OCI-M2 (cell line): ENCODE data around the gene PPP1R13L.
"Not testable (repeated sequence)": the region's sequence is repeated elsewhere in the genome, so short reads cannot be mapped to it uniquely, and the experiment has no call there.

Experiments used
- DNase-seq: peaks from one replicate; lab custom pipeline; 2025; ENCODE audit not compliant: unreplicated experiment; lab: John Stamatoyannopoulos, UW

Gene PPP1R13L

GRCh38 chr19:45349126-45349415 is 55.8 kb downstream of the PPP1R13L start:
- no peak for DNase-seq

GRCh38 chr19:45348367-45349125 is 56.3 kb downstream of the PPP1R13L start:
- no peak for DNase-seq

GRCh38 chr19:45347570-45348366 is 57.1 kb downstream of the PPP1R13L start:
- no peak for DNase-seq

- no peak for DNase-seq
Measured at GRCh38 chr19:45346449-45346848, 58.4 kb downstream of the PPP1R13L start.

GRCh38 chr19:45345506-45345860 is 59.4 kb downstream of the PPP1R13L start:
- DNase-seq, result no peak

- no peak for DNase-seq
Measured at GRCh38 chr19:45344621-45345505, 60.0 kb downstream of the PPP1R13L start.

- DNase-seq, result no peak
Measured at GRCh38 chr19:45342911-45343310, 62.0 kb downstream of the PPP1R13L start.

GRCh38 chr19:45340899-45341453 is 63.9 kb downstream of the PPP1R13L start:
- DNase-seq, result no peak

GRCh38 chr19:45340232-45340898 is 64.5 kb downstream of the PPP1R13L start, which contains the start of gene KLC3:
Gene KLC3 (plus strand): TSS chr19:45340750. CDS start chr19:45345542, 4,792 bp downstream.
- no peak for DNase-seq

GRCh38 chr19:45339629-45340028 is 65.2 kb downstream of the PPP1R13L start:
- DNase-seq, result no peak

- no peak for DNase-seq
Measured at GRCh38 chr19:45336696-45337251, 68.1 kb downstream of the PPP1R13L start.

GRCh38 chr19:45334881-45335280 is 70.0 kb downstream of the PPP1R13L start:
- not testable (repeated sequence) for DNase-seq

- DNase-seq, result no peak
Measured at GRCh38 chr19:45333609-45334303, 71.1 kb downstream of the PPP1R13L start.

- DNase-seq, result no peak
Measured at GRCh38 chr19:45331411-45331810, 73.5 kb downstream of the PPP1R13L start.
